ENCODE measurements around the gene NXF3. TPM values are rescaled to one million over a fixed set of nuclear protein-coding genes. Genes with fewer than 3 reads are reported as not detected.

Gene NXF3
- total RNA-seq, 1 experiment from 2014 or later: not detected

DNA sequence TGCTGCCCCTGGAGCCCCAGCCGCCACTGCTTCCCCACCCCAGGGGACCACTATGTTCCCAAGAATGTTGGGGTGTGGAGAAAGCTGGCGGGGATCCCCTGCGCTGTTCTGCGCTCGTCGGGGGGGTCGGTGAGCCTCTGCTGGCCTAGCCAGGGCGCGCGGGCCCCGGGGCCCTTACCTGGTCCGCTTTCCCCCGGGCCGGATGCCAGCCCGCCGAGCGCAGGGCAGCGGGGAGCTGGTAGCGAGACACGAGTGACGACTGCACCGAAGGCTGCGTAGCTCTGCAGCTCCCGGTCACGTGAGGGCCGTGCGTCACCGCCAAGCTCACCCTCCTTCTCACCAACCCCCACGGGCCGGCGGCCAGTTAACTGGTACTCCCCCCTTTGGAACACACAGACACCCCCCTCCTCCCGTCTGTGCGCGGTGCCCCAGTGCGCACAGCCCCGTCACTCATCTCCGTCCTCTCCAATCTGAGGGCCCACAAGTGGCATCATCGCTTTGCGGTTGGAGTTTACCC, 29.0 kb downstream of the NXF3 start, which contains the start of gene BEX1:
TSS of gene BEX1 (minus strand) at position 254 of the 517 bp plus-strand sequence. CDS start 897 bp downstream, outside the sequence.
- Mint-ChIP-seq H3K27ac (peak within 1 kb of the TSS; percentile 3), H3K4me3 (peak within 1 kb of the TSS; percentile 72), H3K36me3 (peaks cover 4% of the 10 kb centered on the region; the same call in 1 of the 2 replicates), H3K4me1 (0 out of 2 replicates have a peak, but pooled peaks cover 2% of the 10 kb centered on the region), H3K27me3 (ENCODE audit: low read depth) (peaks cover 17% of the 10 kb centered on the region), H3K9me3 (no peaks in the 10 kb centered on the region)
- ChIA-PET CTCF (interaction anchor here (1.4 kb wide), 1 partner anchor 113 kb away, joined by 9 read pairs; no protein-coding TSS in a partner anchor), POLR2A (interaction anchor here (0.6 kb wide), 1 partner anchor 108 kb away, joined by 3 read pairs; no protein-coding TSS in a partner anchor)
- ATAC-seq: peak; percentile 87
- TF ChIP-seq, protein P1, sequence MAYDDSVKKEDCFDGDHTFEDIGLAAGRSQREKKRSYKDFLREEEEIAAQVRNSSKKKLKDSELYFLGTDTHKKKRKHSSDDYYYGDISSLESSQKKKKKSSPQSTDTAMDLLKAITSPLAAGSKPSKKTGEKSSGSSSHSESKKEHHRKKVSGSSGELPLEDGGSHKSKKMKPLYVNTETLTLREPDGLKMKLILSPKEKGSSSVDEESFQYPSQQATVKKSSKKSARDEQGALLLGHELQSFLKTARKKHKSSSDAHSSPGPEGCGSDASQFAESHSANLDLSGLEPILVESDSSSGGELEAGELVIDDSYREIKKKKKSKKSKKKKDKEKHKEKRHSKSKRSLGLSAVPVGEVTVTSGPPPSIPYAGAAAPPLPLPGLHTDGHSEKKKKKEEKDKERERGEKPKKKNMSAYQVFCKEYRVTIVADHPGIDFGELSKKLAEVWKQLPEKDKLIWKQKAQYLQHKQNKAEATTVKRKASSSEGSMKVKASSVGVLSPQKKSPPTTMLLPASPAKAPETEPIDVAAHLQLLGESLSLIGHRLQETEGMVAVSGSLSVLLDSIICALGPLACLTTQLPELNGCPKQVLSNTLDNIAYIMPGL (CRISPR knock-in tag; IDR thresholded peaks at IDR 0.05): no peak
- TF ChIP-seq, protein P2, sequence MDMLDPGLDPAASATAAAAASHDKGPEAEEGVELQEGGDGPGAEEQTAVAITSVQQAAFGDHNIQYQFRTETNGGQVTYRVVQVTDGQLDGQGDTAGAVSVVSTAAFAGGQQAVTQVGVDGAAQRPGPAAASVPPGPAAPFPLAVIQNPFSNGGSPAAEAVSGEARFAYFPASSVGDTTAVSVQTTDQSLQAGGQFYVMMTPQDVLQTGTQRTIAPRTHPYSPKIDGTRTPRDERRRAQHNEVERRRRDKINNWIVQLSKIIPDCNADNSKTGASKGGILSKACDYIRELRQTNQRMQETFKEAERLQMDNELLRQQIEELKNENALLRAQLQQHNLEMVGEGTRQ (CRISPR knock-in tag; IDR thresholded peaks at IDR 0.05): peak; percentile 95
- TF ChIP-seq ESRRA (CRISPR knock-in tag; IDR thresholded peaks at IDR 0.05; ENCODE audit: borderline replicate concordance) (no peak), ELF4 (CRISPR knock-in tag; IDR thresholded peaks at IDR 0.05; ENCODE audit: low read depth) (no peak), ETV6 (CRISPR knock-in tag; IDR thresholded peaks at IDR 0.05) (0 out of 2 replicates have a peak, but pooled peaks have one; percentile 26), TP53 (CRISPR knock-in tag; IDR thresholded peaks at IDR 0.05) (0 out of 2 replicates have a peak, but pooled peaks have one; percentile 21), NR2C2 (CRISPR knock-in tag; IDR thresholded peaks at IDR 0.05) (no peak), SP1 (CRISPR knock-in tag; conservative IDR thresholded peaks at IDR 0.05) (0 out of 2 replicates have a peak, but pooled peaks have one; percentile 10)
- TF ChIP-seq, protein P3, sequence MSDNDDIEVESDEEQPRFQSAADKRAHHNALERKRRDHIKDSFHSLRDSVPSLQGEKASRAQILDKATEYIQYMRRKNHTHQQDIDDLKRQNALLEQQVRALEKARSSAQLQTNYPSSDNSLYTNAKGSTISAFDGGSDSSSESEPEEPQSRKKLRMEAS (CRISPR knock-in tag; IDR thresholded peaks at IDR 0.05): peak; percentile 25; the same call in 1 of the 2 replicates
- TF ChIP-seq, protein P4, sequence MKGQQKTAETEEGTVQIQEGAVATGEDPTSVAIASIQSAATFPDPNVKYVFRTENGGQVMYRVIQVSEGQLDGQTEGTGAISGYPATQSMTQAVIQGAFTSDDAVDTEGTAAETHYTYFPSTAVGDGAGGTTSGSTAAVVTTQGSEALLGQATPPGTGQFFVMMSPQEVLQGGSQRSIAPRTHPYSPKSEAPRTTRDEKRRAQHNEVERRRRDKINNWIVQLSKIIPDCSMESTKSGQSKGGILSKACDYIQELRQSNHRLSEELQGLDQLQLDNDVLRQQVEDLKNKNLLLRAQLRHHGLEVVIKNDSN (CRISPR knock-in tag; IDR thresholded peaks at IDR 0.05): peak; percentile 94
- TF ChIP-seq, protein P5, sequence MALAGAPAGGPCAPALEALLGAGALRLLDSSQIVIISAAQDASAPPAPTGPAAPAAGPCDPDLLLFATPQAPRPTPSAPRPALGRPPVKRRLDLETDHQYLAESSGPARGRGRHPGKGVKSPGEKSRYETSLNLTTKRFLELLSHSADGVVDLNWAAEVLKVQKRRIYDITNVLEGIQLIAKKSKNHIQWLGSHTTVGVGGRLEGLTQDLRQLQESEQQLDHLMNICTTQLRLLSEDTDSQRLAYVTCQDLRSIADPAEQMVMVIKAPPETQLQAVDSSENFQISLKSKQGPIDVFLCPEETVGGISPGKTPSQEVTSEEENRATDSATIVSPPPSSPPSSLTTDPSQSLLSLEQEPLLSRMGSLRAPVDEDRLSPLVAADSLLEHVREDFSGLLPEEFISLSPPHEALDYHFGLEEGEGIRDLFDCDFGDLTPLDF (CRISPR knock-in tag; IDR thresholded peaks at IDR 0.05): no peak
- DNase-seq (ENCODE audit: low spot score): peak; percentile 68

DNA sequence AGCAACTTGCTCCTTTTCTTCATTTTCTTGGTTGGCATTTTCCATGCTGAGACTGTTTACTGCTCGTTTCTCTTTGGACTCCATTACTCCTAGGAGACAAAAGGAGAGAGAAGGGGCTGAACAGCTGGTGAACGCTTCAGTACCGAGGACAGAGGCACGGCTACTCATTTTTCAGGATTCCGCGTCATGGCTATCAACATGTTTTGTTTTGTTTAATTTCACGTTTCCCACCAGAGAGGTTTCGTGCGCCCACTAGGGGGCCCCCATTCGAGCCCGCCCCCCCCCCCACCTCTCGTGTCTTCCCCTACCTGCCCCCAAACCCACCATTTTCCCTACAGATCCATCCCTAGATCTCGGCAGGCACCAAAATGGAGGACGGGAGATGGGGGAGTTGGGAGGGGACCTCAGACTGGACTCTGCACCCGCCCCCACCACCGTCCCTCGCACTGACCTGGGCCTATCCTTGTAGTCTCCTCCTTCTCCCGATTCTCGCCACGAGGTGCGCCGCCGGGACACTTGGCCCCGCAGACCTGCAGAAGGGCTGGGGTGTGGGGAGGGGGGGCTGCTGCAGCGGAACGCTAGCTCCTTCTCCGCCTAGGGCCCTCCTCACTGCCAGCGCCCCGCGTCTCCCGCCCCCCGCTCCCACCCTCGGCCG, 29.6 kb downstream of the NXF3 start:
- ATAC-seq (peak; percentile 71), DNase-seq (ENCODE audit: low spot score) (peak; percentile 43)
- peak overlapping the region; percentile 3 for H3K27ac Mint-ChIP-seq
- H3K27me3 Mint-ChIP-seq (ENCODE audit: low read depth): peaks cover 16% of the 10 kb centered on the region
- no peaks in the 10 kb centered on the region for H3K9me3 Mint-ChIP-seq
- H3K4me3 Mint-ChIP-seq: peak overlapping the region; percentile 72
- H3K4me1 Mint-ChIP-seq: 0 out of 2 replicates have a peak, but pooled peaks cover 2% of the 10 kb centered on the region
- ChIA-PET CTCF (interaction anchor here (1.4 kb wide), 1 partner anchor 112 kb away, joined by 9 read pairs; no protein-coding TSS in a partner anchor), POLR2A (interaction anchor here (0.6 kb wide), 1 partner anchor 108 kb away, joined by 3 read pairs; no protein-coding TSS in a partner anchor)
- H3K36me3 Mint-ChIP-seq: peaks cover 4% of the 10 kb centered on the region; the same call in 1 of the 2 replicates
- no peak for TF ChIP-seq SMAD4 (CRISPR knock-in tag; IDR thresholded peaks at IDR 0.05)
- no peak for TF ChIP-seq FOXP1 (CRISPR knock-in tag; IDR thresholded peaks at IDR 0.05; ENCODE audit: borderline replicate concordance)
- TF ChIP-seq, protein P4 (CRISPR knock-in tag; IDR thresholded peaks at IDR 0.05): no peak
- no peak for TF ChIP-seq NFE2L1 (CRISPR knock-in tag; IDR thresholded peaks at IDR 0.05)
- TF ChIP-seq, protein P6, sequence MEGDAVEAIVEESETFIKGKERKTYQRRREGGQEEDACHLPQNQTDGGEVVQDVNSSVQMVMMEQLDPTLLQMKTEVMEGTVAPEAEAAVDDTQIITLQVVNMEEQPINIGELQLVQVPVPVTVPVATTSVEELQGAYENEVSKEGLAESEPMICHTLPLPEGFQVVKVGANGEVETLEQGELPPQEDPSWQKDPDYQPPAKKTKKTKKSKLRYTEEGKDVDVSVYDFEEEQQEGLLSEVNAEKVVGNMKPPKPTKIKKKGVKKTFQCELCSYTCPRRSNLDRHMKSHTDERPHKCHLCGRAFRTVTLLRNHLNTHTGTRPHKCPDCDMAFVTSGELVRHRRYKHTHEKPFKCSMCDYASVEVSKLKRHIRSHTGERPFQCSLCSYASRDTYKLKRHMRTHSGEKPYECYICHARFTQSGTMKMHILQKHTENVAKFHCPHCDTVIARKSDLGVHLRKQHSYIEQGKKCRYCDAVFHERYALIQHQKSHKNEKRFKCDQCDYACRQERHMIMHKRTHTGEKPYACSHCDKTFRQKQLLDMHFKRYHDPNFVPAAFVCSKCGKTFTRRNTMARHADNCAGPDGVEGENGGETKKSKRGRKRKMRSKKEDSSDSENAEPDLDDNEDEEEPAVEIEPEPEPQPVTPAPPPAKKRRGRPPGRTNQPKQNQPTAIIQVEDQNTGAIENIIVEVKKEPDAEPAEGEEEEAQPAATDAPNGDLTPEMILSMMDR (IDR thresholded peaks at IDR 0.05): no peak
- no peak for TF ChIP-seq TEAD4 (CRISPR knock-in tag; IDR thresholded peaks at IDR 0.05)
- TF ChIP-seq, protein P7, sequence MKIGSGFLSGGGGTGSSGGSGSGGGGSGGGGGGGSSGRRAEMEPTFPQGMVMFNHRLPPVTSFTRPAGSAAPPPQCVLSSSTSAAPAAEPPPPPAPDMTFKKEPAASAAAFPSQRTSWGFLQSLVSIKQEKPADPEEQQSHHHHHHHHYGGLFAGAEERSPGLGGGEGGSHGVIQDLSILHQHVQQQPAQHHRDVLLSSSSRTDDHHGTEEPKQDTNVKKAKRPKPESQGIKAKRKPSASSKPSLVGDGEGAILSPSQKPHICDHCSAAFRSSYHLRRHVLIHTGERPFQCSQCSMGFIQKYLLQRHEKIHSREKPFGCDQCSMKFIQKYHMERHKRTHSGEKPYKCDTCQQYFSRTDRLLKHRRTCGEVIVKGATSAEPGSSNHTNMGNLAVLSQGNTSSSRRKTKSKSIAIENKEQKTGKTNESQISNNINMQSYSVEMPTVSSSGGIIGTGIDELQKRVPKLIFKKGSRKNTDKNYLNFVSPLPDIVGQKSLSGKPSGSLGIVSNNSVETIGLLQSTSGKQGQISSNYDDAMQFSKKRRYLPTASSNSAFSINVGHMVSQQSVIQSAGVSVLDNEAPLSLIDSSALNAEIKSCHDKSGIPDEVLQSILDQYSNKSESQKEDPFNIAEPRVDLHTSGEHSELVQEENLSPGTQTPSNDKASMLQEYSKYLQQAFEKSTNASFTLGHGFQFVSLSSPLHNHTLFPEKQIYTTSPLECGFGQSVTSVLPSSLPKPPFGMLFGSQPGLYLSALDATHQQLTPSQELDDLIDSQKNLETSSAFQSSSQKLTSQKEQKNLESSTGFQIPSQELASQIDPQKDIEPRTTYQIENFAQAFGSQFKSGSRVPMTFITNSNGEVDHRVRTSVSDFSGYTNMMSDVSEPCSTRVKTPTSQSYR (CRISPR knock-in tag; IDR thresholded peaks at IDR 0.05): no peak
- TF ChIP-seq, protein P3 (CRISPR knock-in tag; IDR thresholded peaks at IDR 0.05): no peak
- no peak for TF ChIP-seq ZNF219 (CRISPR knock-in tag; IDR thresholded peaks at IDR 0.05; ENCODE audit: borderline replicate concordance)
- TF ChIP-seq SOX15 (CRISPR knock-in tag; IDR thresholded peaks at IDR 0.05): no peak
- no peak for TF ChIP-seq ZNF423 (CRISPR knock-in tag; IDR thresholded peaks at IDR 0.05)
- TF ChIP-seq, protein P8, sequence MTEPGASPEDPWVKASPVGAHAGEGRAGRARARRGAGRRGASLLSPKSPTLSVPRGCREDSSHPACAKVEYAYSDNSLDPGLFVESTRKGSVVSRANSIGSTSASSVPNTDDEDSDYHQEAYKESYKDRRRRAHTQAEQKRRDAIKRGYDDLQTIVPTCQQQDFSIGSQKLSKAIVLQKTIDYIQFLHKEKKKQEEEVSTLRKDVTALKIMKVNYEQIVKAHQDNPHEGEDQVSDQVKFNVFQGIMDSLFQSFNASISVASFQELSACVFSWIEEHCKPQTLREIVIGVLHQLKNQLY (CRISPR knock-in tag; IDR thresholded peaks at IDR 0.05): no peak

Measured in WTC11 (cell line).